Vagina (tissue), 2 donors: Measurements from ENCODE around the gene NRP2.

Experiments used
- POLR2A ChIP-seq, 2 donors: fragments of 450-650 bp; IDR thresholded peaks; one replicate each; pipeline ENCODE4 v1.6.1; 2017; ENCODE audit warnings: antibody characterized with exemption in 2 of 2, mild to moderate bottlenecking in 2 of 2, moderate library complexity in 2 of 2
- TF ChIP-seq, protein P1 (sequence below), 3 experiments: fragments of 450-650 bp in 2 of 3; fragments of 200-600 bp in 1 of 3; sonication (generic) in 1 of 3; IDR thresholded peaks; one replicate each; pipeline ENCODE4 v1.5.1; 2017 to 2019; ENCODE audit warnings: antibody characterized with exemption in 3 of 3, mild to moderate bottlenecking in 2 of 3, moderate library complexity in 2 of 3

DNA sequence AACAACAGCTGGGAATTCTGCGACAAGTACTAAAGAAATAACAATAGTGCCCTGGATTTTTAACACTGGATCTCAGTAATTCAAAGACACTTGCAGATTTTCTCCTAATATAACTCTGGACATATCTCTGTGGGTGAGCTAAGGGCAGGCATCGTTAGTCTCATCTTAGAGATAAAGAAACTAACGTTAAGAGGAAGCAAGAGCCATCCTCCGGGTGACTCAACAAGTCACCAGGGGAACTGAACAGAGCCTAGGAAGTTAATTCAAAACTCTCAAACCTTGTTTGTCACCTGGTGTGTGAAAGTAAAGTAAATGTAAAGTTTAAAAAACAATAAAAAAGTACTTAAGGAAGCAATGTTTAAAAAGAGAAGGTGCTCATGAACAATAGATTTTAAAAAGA lies 41.6 kb upstream of the NRP2 start:
- TF ChIP-seq, protein P1, sequence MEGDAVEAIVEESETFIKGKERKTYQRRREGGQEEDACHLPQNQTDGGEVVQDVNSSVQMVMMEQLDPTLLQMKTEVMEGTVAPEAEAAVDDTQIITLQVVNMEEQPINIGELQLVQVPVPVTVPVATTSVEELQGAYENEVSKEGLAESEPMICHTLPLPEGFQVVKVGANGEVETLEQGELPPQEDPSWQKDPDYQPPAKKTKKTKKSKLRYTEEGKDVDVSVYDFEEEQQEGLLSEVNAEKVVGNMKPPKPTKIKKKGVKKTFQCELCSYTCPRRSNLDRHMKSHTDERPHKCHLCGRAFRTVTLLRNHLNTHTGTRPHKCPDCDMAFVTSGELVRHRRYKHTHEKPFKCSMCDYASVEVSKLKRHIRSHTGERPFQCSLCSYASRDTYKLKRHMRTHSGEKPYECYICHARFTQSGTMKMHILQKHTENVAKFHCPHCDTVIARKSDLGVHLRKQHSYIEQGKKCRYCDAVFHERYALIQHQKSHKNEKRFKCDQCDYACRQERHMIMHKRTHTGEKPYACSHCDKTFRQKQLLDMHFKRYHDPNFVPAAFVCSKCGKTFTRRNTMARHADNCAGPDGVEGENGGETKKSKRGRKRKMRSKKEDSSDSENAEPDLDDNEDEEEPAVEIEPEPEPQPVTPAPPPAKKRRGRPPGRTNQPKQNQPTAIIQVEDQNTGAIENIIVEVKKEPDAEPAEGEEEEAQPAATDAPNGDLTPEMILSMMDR (IDR thresholded peaks at IDR 0.05), result no peak
- TF ChIP-seq POLR2A (IDR thresholded peaks at IDR 0.05), result no peak
